ENCODE results near the gene IL4I1.

DNA sequence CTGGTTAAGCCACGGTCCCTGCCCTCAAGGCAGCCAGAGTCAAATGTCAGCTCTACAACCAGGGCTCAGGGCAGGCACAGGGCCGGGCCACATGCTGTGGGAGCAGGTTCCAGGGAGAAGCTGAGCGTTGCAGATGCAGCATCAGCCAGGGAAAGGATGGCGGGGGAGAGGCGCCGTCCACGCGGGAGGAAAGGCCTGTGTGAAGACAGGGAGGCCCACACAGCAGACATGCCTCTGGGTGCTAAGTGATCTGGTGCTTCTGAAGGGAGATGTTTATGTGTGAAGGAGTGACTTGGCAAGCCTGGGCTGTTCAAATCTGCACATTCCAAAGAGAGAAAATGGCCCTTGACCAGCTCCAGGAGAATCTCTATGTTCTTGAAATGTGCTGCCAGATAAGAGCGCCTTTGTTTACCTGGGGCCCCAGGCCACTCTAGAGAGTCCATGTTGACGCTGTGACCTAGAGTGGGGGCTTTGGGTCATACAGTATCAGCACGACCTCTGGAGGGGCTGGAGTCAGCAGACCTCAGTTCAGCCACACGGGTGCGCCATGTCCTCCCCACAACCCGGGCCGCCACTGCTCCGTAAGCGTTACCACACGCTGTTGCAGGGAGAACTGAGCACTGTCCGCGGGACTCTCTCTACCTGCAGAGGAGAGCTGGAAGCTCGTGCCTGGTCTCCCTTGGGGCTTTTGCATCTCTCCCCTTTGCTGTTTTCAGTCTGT is 16.4 kb upstream of the IL4I1 start:
- TF ChIP-seq POLR2A (IDR thresholded peaks at IDR 0.05), result no peak
- TF ChIP-seq, protein P1, sequence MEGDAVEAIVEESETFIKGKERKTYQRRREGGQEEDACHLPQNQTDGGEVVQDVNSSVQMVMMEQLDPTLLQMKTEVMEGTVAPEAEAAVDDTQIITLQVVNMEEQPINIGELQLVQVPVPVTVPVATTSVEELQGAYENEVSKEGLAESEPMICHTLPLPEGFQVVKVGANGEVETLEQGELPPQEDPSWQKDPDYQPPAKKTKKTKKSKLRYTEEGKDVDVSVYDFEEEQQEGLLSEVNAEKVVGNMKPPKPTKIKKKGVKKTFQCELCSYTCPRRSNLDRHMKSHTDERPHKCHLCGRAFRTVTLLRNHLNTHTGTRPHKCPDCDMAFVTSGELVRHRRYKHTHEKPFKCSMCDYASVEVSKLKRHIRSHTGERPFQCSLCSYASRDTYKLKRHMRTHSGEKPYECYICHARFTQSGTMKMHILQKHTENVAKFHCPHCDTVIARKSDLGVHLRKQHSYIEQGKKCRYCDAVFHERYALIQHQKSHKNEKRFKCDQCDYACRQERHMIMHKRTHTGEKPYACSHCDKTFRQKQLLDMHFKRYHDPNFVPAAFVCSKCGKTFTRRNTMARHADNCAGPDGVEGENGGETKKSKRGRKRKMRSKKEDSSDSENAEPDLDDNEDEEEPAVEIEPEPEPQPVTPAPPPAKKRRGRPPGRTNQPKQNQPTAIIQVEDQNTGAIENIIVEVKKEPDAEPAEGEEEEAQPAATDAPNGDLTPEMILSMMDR (IDR thresholded peaks at IDR 0.05 in 4 of 5, conservative IDR thresholded peaks at IDR 0.05 in 1 of 5), result no peak
